GM19455 (cell line): Measurements from ENCODE around the gene KDM4B.

Source experiments
- ATAC-seq: cut with Tn5 transposase; IDR thresholded peaks from one replicate; pipeline ENCODE4 v1.9.1; 2021; ENCODE audit not compliant: unreplicated experiment

Gene KDM4B

DNA sequence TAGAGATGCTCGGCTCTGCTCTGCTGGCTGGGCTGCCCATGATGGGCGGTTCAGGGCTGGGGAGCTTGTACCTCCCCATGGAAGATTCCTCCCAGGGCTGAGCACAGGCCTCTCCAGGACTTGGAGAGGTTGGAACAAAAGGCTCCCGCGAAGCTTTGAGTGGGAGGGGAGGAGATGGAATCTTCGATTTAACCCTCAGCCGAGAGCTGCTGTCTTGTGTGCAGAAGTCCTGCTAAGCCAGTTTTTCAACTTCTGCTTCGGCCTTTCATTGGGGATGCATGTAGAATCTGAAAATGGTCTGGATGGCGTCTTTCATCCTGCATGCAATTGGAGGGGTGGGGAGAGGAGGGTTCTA lies 163.3 kb downstream of the KDM4B start:
- no peak for ATAC-seq

DNA sequence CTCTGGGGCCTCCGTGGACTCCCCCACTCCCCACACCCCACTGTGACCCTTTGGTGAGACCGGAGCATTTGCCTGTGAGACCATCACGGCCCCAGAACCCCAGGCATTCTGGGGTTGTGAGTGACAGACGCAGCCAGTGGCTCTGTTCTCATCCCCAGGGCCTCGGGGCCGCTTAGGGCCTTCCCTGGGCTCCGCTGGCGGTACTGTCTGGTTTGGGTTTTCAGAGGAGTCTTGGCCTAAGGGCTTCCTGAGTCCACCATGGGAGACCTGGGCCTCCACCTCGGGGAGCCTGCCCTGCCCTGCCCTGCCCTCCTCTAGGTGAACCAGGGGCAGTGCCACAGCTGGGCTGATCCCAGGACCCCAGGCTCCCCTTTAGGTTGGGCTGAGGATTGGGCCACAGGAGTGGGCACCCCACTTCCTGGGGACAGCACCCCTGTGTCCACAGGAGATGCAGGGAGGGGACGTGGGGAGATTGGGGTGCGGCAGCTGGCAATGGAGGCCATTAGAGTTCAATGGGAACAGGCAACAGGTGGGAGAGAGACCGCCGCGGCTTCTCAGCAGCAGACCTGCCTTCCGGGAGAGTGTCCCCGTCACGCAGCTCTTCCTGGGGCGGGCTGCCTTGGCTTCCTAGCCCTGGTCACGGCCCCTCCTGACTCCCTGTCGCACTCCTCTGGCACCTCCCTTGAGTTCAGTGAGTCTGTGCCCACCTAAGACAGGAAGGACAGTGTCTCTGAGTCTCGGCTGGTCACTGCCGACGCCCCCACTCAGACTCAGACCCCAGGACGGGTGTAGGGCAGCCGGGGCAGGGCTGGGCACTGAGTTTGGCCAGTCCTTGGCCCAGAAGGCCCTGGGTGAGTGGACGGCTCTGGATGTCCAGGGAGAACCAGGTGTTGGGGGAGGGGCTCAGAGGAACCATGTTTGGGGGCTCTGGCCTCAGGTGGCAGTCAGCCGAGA lies 164.1 kb downstream of the KDM4B start:
- ATAC-seq = no peak

DNA sequence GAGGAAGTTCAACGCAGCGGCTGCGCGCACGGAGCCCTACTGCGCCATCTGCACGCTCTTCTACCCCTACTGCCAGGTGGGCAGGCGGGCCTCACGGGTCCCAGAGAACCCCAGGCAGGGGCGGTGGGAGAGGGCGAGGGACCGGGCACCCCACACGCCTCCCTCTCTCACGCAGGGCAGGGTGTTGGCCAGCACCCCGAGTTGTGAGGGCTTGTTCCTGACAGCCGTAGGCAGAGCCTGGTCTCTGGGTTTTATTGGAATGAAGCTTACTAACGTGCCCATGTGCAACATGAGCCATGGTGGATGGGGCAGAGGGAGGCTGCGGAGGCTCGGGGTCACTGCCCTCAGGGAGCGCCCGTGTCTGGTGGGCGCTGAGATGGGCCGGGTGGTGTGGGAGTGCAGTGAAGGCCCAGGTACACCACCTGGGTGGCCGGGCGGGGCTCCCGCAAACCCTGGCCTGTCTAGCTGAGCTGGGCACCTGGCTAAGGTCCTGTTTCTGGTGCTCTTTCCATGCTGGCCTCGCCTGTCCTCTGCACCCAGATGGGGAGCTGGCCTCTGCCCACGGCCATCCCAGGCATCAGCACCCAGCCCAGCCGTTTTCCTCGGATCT lies 165.2 kb downstream of the KDM4B start:
- ATAC-seq = no peak

DNA sequence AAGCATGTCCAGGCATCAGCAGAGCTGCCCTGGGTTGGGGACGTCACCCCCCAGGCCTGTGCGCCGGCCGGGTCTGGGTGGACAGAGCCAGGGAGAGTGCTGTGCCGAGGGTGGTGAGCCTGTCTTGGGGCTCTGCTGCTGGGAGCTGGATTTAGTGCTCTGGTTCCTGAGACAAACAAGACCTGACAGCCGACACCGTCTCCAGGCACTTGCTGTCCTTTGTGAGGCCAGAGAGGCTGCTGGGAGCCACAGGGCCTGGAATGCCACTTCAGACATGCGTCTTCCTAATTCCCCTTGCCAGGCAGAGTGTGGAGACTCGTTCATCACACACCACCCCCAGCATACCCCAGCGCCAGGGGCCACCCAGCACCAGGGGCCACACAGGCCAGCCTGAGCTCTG lies 165.8 kb downstream of the KDM4B start:
- ATAC-seq = no peak

DNA sequence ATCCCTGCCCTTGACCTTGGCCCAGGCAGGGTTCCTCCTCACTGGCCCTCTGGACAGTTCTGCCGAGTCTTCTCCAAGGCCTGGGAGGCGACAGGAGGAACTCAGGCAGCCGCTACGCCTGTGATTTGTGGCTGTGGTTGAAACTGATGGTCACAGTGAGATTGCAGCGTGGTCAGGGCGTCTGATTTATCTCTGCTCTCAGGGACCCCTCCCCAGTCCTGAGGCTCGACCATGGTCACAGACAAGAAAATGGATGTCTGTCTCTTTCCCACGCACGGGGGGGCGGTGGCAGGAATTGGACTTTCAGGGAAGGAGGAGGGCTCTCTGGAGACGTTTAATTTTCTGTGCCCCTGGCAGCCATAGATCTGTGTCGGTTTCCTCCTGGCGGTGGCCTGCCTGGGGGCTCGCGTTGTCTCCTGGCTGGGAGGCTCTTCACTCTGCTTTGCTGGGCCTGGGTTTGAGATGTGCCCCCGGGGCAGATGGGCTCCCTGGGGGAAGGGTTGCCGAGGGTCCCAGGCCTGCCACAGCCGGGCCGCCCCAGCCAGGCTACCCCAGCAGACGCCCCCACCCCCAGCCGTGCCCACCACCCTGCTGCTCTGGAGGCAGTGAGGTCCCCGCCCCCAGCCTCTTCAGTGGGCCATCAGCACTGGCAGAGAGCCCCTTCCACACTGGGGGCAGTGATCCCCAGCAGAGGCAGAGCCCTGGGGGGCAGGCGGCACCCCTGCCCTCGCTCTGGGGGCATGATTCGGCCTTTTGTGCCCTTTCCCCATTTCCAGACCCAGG lies 167.4 kb downstream of the KDM4B start:
- ATAC-seq = no peak

DNA sequence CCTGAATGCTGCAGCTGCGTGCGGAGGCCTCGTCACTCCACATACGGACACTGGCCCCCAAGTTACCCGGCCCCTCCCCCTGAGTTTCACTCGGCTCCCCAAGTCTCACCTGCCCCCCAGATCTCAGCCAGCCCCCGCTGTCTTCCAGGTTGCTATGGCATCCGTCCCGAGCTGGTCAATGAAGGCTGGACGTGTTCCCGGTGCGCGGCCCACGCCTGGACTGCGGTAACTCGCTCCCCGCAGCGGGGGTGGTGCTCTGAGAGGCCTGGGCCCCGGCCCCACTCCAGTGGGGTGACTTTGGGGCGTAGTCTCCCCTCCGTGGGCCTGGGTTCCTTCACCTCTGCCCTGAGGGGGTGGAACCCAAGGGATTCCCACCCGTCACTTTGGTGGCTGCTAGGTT lies 168.2 kb downstream of the KDM4B start:
- no peak for ATAC-seq

DNA sequence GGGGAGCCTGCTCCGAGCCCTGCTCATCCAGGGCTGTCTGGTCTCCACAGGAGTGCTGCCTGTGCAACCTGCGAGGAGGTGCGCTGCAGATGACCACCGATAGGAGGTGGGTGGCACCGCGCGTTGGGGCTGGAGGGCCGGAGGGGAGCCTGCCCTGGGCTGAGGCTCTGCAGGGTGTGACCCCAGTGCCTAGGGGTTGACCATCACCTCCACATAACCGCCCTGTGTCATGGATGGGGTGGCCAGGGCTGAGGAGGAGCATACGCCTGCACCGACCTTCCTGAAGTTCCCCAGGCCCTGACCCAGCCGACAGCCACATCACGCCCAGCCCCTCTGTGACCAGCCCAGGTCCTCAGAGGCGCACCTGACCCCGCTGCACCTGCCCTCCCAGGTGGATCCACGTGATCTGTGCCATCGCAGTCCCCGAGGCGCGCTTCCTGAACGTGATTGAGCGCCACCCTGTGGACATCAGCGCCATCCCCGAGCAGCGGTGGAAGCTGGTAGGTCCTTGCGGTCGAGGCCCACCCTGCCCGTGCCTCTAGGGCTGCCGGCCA lies 168.7 kb downstream of the KDM4B start:
- no peak for ATAC-seq

DNA sequence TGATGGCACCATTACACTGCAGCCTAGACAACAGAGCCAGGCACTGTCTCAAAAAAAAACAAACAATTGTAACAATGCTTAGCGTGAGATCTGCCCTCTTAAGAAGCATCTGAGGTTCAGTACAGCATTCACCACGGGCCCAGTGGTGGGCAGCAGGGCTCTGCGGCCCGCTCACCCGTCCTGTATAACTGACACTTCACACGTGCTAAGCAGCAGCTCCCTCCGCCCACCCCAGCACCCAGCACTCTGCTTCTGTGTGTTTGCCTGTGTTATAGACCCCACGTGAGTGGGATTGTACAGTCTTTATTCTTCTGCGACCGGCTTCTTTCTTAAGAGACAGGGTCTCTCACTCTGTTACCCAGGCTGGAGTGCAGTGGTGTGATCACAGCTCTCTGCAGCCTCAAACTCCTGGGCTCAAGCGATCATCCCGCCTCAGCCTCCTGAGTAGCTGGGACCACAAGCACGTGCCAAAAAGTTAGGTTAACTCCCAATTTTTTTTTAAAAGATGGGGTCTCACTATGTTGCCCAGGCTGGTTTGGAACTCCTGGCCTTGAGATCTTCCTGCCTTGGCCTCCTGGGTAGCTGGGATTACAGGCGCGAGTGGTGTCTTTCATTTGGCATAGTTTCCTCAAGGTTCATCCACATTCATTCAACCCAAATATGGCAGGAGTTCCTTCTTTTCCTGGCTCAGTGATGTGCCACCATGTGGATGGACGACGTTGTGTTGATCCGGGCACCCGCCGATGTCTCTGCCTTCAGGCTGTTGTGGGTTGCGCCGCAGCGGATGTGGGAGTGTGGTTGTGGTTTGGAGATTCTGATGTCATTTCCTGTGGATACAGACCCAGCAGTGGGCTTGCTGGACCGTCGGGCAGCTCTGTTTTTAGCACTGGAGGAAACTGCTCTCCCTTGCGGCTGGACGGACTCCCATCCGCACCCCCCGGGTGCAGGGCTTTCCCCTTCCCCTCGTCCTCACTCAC lies 170.0 kb downstream of the KDM4B start:
- no peak for ATAC-seq

DNA sequence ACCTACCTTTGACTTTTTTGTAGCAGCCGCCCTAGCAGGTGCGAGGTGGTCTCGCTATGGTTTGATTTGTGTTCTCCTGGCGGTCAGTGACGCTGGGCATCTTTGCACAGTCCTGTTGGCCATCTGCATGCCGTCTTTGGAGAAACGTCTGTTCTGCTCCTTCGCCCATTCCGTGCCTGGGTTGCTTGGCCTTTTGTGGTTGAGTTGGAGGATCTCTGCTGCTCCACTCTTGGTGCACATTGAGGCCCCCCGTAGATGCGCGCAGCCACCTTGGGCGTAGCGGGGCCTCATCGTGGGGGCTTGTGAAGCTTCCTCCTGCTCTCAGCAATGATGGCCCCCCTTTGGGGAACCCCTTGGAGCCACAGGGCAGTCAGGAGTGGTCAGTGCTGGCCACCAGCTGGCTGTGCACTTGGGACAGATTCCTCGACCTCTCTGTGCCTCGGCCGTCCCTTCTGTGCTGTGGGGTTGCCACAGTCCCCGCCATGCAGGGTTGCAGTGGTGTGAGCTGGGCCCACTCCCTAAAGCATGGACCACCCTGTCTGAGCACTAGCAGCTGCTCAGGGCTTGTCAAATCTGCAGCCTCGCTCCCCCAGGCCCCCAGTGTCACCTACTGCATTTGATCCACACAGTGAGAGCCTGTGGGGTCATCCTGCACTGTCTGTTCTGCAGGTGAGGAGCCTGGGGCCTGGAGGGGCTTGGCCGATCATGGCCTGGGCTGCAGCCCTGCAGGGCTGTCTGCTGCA lies 170.8 kb downstream of the KDM4B start:
- ATAC-seq = no peak

DNA sequence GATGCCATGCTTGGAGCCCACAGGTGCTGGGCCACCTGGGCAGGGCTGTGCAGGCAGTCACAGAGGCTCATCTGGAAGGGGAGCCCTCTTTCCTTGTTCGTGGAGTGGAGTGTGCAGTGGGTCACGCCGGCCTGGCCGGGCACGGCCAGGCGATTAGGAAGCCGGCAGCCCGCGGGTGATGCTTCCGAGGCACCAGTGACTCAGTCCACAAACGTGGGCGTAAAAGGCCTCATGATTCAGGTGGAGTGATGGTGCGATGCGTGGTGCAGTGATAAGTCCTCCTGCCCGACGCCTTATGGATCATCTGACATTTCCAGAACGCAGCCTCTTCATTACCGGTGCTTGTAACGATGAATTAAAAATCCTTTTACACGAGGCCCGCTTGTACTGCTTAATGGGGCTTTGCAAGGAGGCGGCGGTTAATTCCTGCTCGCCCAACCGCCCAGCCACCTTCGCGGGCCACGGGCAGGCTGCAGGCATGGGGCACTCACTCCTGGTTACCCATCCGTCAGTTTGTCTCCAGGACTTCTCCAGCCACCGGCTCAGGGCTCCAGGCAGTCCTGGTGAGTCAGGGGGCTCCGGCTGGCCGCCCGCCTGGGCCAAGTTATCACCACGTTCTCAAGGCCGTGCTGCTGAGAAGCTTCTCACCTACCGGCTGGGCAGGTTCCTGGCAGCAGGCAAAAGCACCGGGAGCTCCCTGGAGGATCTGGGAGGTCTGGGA lies 172.4 kb downstream of the KDM4B start:
- no peak for ATAC-seq

DNA sequence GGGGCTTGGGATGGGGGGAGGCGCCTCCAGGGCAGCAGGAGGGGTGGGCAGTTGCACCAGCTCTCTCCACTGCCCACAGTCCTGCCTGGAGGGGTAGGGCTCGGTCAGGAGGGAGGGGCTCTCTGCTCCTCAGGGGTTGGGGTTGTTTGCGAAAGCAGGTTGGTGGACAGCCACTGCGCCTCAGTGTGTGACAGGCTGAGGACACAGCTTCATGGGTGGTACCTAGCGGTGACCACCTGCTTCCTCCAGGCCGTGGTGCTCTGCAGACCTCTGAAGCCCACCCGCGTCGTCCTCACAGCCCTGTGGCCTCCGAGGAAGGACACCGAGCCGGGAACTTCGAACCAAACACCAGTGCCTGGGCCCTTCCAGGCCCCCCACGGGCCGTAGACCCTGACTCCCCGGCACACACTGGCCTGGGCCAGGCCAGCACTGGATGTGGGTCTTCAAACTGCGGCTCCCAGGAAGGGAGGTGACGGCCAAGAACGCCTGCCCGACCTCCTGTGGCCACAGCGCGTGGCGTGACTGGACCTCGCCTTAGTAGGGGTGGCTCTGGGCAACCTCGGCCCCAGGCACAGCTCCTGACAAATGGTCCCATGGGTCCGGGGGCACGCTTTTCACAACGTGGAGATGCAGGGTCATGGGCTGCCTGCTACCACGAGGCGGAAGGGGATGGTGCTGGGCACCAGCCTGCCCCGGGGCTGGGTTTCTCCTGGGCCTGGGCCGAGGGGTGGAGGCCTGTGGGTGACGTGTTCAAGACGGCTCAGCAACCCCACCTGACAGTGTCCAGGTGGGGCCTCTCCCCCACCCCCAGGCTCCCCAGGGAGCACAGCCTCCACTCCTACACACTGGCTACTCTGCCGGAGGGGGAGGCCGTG lies 173.2 kb downstream of the KDM4B start:
- no peak for ATAC-seq

DNA sequence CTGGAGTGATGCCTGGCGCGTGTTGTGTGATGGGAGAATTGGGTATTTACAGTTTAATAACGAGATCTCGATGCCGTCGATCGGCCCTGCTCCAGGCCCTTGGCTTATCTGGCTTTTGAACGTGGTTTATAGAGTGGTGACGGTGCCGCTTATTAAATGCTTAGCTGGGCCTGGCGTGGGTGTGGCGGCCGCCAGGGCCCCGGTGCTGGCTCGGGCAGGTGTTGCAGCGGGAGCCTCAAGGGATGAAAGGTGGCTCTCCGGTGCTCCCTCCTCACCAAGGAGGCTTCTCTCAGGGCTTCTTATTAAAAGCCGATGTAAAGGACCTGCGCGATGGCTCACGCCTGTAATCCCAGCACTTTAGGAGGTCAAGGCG lies 173.8 kb downstream of the KDM4B start:
- no peak for ATAC-seq

DNA sequence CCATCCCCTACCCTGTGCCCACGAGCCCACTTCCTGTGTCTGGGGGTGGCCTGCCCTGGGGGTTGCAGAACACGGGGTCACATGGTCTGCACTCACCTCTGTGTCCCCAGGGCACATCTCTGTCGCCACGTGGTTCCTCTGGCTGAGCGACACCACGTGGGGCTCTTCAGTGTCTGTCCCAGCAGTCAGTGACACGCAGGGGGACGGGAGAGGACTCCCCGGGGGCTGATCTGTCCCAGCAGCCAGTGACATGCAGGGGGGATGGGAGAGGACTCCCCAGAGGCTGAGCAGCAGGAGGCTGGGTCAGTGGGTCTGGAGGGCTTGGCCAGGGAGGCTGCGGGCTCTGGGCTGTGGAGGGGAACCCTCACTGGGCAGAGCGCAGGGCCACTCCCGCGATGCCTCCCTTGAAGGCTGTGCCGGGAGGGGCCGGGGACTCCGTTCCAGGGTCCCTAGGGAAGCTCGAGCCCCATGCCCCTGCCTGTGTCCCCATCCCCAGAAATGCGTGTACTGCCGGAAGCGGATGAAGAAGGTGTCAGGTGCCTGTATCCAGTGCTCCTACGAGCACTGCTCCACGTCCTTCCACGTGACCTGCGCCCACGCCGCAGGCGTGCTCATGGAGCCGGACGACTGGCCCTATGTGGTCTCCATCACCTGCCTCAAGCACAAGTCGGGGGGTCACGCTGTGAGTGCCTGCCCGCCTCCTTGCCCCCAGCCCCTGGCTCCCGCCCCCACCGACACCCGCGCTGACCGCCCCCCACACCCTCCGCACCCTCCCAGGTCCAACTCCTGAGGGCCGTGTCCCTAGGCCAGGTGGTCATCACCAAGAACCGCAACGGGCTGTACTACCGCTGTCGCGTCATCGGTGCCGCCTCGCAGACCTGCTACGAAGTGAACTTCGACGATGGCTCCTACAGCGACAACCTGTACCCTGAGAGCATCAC lies 174.8 kb downstream of the KDM4B start:
- no peak for ATAC-seq

DNA sequence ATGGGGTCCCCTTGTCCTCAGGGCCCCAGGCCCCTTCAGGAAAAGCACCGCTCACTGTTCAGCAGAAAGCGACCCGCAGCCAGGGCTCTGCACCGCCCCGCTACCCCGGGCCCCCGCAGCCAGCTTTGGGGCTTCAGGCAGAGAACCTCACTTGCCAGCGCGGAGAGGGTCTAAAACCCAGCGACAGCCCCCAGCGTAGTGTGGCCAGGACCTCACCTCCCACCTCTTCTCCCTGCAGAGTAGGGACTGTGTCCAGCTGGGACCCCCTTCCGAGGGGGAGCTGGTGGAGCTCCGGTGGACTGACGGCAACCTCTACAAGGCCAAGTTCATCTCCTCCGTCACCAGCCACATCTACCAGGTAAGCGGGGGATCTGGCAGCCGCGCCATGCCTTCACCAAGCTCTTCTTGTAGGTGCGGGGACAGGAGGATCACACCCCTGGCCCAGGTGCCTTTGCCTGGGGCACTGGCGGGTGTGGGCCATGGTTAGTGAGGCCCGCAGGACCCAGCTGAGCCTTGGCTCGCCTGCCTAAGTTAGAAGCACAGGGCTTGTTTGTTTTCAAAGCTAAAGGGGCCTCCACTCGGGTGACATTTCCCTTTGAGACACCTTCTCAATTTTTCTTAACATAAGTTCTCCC lies 175.7 kb downstream of the KDM4B start:
- no peak for ATAC-seq

DNA sequence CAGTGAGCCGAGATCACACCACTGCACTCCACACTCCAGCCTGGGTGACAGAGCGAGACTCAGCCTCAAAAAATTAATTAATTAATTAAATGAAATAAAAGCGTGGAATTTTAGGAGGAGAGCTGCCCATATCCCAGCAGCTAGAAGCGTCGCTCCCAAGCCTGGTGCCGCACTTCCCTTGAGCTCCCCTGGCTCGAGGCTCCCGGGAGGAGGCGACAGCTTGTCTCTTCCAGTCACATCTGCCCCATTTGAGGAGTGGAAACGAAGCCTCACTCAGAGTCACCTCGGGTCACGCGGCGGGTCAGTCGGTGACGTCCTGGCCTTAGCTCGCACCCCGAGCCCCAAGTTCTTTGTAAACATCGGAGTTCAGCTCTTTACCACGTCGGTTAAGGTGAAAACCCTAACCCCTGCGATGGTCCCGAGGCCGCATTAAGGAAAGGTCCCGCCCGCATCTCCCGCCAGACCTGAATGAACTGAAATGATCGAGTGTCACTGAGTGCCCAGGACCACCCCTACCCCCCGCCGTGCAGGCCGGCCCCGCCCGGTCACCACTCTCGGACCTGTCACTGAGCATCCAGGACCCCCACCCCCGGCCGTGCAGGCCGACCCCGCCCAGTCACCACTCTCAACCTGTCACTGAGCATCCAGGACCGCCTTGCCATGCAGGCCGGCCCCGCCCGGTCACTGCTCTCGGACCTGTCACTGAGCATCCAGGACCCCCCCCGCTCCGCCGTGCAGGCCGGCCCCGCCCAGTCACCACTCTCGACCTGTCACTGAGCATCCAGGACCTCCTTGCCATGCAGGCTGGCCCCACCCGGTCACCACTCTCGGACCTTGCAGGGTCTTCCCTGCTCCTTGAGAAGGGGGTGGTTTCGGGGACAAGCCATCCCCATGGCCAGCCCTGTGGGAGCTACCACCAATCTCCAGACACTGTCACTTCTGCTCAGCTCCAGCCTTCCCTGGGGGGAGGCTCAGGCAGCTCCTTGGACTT lies 176.9 kb downstream of the KDM4B start:
- no peak for ATAC-seq
